H1 (cell line): Measurements from ENCODE around the gene NPAT. TPM values are rescaled to one million over a fixed set of nuclear protein-coding genes. Genes with fewer than 3 reads are reported as not detected.

Source experiments
- ASH2L ChIP-seq: fragments of 200-600, 300-600 bp; sonication (generic); IDR thresholded peaks from one replicate; pipeline ENCODE4 v1.7.1; 2017; ENCODE audit warnings: low read length
- BCL11A ChIP-seq, 2 experiments: IDR thresholded peaks; one replicate each; pipeline ENCODE4 v1.6.1; 2011; ENCODE audit warnings: low read depth in 2 of 2, low read length in 2 of 2, mild to moderate bottlenecking in 2 of 2
- EGR1 ChIP-seq: IDR thresholded peaks from 2 replicates; pipeline ENCODE4 v1.6.1; 2011; ENCODE audit warnings: low read depth, low read length, borderline replicate concordance
- KDM1A ChIP-seq: fragments of 200-600, 300-600 bp; sonication (generic); IDR thresholded peaks from 2 replicates; pipeline ENCODE4 v1.7.1; 2016; ENCODE audit warnings: mild to moderate bottlenecking, low read length, borderline replicate concordance
- RAD21 ChIP-seq, 2 experiments: IDR thresholded peaks in 1 of 2; conservative IDR thresholded peaks in 1 of 2; 2 replicates each; pipeline ENCODE4 v1.6.1; 2011; ENCODE audit warnings: low read depth in 2 of 2, low read length in 2 of 2, improper control_type of control experiment in 1 of 2, inconsistent platforms in 1 of 2, mild to moderate bottlenecking in 1 of 2, moderate library complexity in 1 of 2
- RFX5 ChIP-seq: IDR thresholded peaks from 2 replicates; pipeline ENCODE4 v1.6.1; 2011; ENCODE audit warnings: low read depth, low read length, improper control_type of control experiment, borderline replicate concordance
- polyA plus RNA-seq, 7 experiments: library from polyadenylated mRNA; depleted of rRNA in 3 of 7; stranded (reverse) in 5 of 7; unstranded in 2 of 7; fragments of >200 nt in 5 of 7; fragments of 200-250 nt in 2 of 7; gene quantifications; 1 replicate in 5 of 7; 2 replicates in 1 of 7; 4 replicates in 1 of 7; pipeline versions ENCODE4 v1.2.1 to v1.2.3, GENCODE V29; 2011 to 2013; ENCODE audit warnings: missing spikeins in 2 of 7, mixed read lengths in 2 of 7
- total RNA-seq: library from RNA; stranded (reverse); fragmentation: NEBNext Ultra II Directional; extraction: Animal tissue kit (Norgen Biotek cat#: 25700); gene quantifications from 2 replicates; pipeline ENCODE4 v1.2.1, GENCODE V29; 2021

NPAT gene
- total and polyA plus RNA-seq, 2 of the 8 experiments (the other 6 are each of a cell fraction or from before 2014, with no cell fraction given) = 4.6 to 23.4 TPM

DNA sequence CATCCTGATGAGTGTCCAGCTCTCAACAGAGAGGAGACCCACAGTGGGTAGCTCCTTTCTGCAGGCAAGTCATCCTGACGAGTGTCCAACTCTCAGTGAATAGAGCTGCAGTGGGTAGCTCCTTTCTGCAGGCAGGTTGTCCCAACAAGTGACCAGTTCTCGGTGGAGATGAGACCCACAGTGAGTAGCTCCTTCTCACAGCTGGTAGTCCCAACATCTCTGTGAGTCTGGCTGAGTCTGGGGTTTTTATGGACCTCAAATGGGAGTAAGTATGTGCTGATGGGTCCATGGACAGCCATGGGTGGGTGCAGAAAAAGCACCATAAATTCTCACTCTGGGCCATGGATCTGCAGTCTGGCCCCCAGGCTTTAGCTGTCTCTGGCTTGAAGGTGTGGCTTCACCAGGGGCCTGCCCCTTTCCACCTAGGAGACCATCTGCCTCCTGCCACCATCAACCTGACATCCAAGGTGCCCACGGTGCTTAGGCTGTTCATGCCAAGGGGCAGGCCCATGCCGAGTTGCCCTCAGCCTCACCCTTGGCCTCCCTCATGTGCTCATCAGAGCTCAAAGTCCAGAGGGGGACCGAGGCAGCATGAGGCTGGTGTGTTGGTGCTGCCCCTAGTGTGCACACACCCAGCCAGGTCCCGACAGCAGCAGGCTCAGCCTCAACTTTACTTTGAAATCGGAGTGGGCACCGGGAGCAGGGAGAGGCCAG lies 15.3 kb downstream of the NPAT start (continued):
- TF ChIP-seq BCL11A (IDR thresholded peaks at IDR 0.05; ENCODE audit: low read depth in 2 of 2, low read length in 2 of 2) (no peak), ASH2L (no peak), EGR1 (no peak), KDM1A (no peak), RFX5 (no peak), RAD21 (IDR thresholded peaks at IDR 0.05 in 1 of 2, conservative IDR thresholded peaks at IDR 0.05 in 1 of 2; ENCODE audit: low read depth in 2 of 2, low read length in 2 of 2) (no peak)
